AG10803 (cell line): Measurements from ENCODE around the gene MCOLN1.
"Not testable (repeated sequence)": the region's sequence is repeated elsewhere in the genome, so short reads cannot be mapped to it uniquely, and the experiment has no call there.

Experiments
- DNase-seq: peaks from one replicate; pipeline ENCODE4 v3.0.0; 2010; ENCODE audit warnings: low read depth
- H3K4me3 ChIP-seq: 2 replicates; pipeline ENCODE4 v1.5.1; 2011; ENCODE audit warnings: mild to moderate bottlenecking, low read length, control low read depth
- CTCF ChIP-seq: conservative IDR thresholded peaks from 2 replicates; pipeline ENCODE4 v1.5.1; 2011; ENCODE audit warnings: mild to moderate bottlenecking, low read length, control low read depth, inconsistent platforms

MCOLN1 gene

GRCh38 chr19:7561325-7561724 lies 38.9 kb downstream of the MCOLN1 start:
- TF ChIP-seq CTCF = no peak
- DNase-seq = no peak

DNA sequence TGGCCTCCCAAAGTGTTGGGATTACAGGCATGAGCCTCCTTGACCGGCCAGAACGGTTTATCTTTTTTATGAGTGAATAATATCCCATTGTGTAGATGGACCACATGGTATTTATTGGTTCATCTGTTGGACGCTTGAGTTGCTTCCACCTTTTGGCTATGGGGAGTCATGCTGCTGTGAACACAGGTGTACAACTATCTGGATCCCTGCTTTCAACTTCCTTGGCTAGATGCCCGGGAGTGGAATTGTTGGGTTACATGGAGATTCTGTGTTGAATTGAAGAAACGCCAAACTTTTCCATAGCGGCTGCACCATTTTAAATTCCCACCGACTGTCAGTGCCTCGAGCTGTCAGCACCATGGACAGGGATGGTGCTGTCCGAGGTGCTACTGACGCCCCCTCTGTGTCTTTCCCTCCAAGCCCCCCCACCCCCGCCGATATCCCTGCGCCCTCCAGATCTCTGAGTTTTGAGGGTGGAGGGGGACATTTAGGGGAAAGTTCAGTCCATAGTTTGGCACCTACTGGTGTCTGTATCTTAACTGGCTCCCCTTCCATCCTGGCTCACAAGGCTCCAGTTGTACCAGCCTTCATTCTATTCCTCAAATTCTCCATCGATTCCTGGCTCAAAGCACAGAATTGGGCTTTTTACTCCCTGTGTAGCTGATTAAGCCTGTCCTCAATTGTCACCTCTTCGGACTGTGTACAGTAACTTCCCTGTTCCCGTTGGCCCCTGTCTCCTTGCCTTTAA lies 40.4 kb downstream of the MCOLN1 start:
- no peak for TF ChIP-seq CTCF
- no peak for DNase-seq
- no peak overlapping the region for H3K4me3 ChIP-seq

More at GRCh38 chr19:7561325-7561724, 38.9 kb downstream of the MCOLN1 start:
- no peak overlapping the region for H3K4me3 ChIP-seq

GRCh38 chr19:7564866-7565265 lies 42.4 kb downstream of the MCOLN1 start:
- DNase-seq = no peak
- no peak overlapping the region for H3K4me3 ChIP-seq
- no peak for TF ChIP-seq CTCF

GRCh38 chr19:7565332-7565731 lies 42.9 kb downstream of the MCOLN1 start:
- H3K4me3 ChIP-seq = no peak overlapping the region
- TF ChIP-seq CTCF = no peak
- DNase-seq = no peak

GRCh38 chr19:7570761-7571160 lies 48.3 kb downstream of the MCOLN1 start:
- DNase-seq = no peak
- H3K4me3 ChIP-seq = no peak overlapping the region
- no peak for TF ChIP-seq CTCF

DNA sequence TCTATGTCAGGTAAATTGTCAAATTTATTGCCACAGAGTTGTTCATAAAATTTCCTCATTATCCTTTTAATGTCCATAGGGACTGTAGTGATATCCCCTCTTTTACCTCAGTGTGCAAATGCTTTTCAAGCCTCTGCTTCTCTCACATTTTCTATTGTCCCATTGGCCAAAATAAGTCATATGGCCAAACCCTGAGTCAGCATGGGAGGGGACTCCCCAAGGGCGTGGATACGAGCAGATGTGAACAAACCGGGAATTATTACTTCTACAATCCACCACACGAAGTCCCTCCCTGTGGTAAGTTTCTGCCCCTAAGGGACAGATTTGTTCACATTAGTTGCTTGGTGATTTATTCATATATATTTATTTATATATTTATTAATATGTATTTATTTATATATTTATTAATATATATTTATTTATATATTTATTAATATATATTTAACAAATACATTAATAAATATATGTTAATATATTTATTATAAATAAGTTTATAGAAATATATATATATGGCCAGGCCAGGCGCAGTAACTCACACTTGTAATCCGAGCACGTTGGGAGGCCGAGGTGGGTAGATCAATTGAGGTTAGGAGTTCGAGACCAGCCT lies 53.1 kb downstream of the MCOLN1 start:
- TF ChIP-seq CTCF = no peak
- DNase-seq = no peak
- H3K4me3 ChIP-seq = no peak overlapping the region

GRCh38 chr19:7577422-7577821 lies 55.0 kb downstream of the MCOLN1 start:
- DNase-seq, H3K4me3 ChIP-seq: not testable (repeated sequence)
